ENCODE measurements around the gene DDX60. TPM values are rescaled to one million over a fixed set of nuclear protein-coding genes. Genes with fewer than 3 reads are reported as not detected.

DDX60 gene
- polyA plus RNA-seq, 1 of the 3 experiments (the other 2 are of a cell fraction), result 2.7 TPM

DNA sequence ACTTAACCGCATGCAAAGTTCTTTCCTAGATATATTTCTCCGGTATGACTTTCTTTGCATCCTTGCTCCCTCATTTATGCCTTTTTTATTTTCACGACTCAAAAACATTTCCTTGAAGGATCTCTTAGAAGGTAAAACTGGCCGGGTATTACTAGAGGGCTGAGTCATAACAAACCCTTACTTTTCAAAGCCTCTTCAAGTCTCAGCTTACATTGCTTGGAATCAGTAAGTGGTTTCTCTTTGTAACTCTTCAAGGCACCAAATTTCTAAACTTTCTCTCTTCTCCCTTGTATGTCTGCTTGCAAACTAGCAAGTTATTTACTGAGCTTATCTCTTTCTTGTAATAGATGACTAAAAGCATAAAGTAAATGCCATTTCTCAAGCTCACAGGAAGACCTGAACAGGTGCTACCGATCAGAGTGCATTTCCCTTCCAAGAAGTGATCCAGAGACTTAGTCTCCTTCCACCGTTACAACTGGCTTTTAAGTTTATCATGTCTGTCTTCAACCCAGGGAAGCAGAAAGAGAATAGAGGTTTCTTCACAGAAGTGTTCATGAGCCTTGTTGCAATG lies 150.8 kb downstream of the DDX60 start (continued):
- no peak for TF ChIP-seq SIN3A (IDR thresholded peaks at IDR 0.05; ENCODE audit: borderline replicate concordance, low read depth, low read length)
- no peak for TF ChIP-seq MEF2A (IDR thresholded peaks at IDR 0.05; ENCODE audit: borderline replicate concordance, low read depth)
- no peak for TF ChIP-seq TCF12 (IDR thresholded peaks at IDR 0.05)

Other genes starting within 250 kb of the DDX60 start
- 0.23 and 0.34 TPM in 2 replicates for gene ANXA10, start 226.2 kb downstream of the DDX60 start, polyA plus RNA-seq (2012; rRNA removed)
- 5.6 and 7.1 TPM in 2 replicates for gene DDX60L, start 161.7 kb upstream of the DDX60 start, polyA plus RNA-seq (2012; rRNA removed)
- gene PALLD, start 178.3 kb upstream of the DDX60 start, polyA plus RNA-seq (2012; rRNA removed), result 22.4 and 33.0 TPM in 2 replicates